Transverse colon (tissue), 4 donors: ENCODE measurements around the gene FBN3.

ENCODE experiments used
- EP300 ChIP-seq: sonication (generic); formaldehyde crosslinking; IDR thresholded peaks from one replicate; pipeline ENCODE4 v1.6.1; 2017; ENCODE audit warnings: antibody characterized with exemption, low read depth
- POLR2A ChIP-seq: fragments of 450-650 bp; IDR thresholded peaks from one replicate; pipeline ENCODE4 v1.6.1; 2016; ENCODE audit warnings: antibody characterized with exemption, mild to moderate bottlenecking, moderate library complexity
- POLR2AphosphoS5 ChIP-seq, 3 donors: sonication (generic); formaldehyde crosslinking; IDR thresholded peaks; one replicate each; pipeline ENCODE4 v1.6.1; 2016; ENCODE audit warnings: antibody characterized with exemption in 3 of 3
- TF ChIP-seq, protein P1 (sequence below), 5 experiments: fragments of 200-600 bp in 3 of 5; fragments of 450-650 bp in 2 of 5; sonication (generic) in 3 of 5; IDR thresholded peaks; 1 replicate in 2 of 5; 2 replicates in 3 of 5; pipeline ENCODE4 v1.5.1; 2016 to 2017; ENCODE audit warnings: antibody characterized with exemption in 5 of 5, inconsistent platforms in 3 of 5, mild to moderate bottlenecking in 2 of 5, moderate library complexity in 1 of 5

GRCh38 chr19:8135946-8136618 is 13.3 kb downstream of the FBN3 start:
- TF ChIP-seq, protein P1, sequence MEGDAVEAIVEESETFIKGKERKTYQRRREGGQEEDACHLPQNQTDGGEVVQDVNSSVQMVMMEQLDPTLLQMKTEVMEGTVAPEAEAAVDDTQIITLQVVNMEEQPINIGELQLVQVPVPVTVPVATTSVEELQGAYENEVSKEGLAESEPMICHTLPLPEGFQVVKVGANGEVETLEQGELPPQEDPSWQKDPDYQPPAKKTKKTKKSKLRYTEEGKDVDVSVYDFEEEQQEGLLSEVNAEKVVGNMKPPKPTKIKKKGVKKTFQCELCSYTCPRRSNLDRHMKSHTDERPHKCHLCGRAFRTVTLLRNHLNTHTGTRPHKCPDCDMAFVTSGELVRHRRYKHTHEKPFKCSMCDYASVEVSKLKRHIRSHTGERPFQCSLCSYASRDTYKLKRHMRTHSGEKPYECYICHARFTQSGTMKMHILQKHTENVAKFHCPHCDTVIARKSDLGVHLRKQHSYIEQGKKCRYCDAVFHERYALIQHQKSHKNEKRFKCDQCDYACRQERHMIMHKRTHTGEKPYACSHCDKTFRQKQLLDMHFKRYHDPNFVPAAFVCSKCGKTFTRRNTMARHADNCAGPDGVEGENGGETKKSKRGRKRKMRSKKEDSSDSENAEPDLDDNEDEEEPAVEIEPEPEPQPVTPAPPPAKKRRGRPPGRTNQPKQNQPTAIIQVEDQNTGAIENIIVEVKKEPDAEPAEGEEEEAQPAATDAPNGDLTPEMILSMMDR (IDR thresholded peaks at IDR 0.05), result no peak
- TF ChIP-seq POLR2A (no peak), POLR2AphosphoS5 (IDR thresholded peaks at IDR 0.05) (no peak), EP300 (no peak)
